PC-9 (cell line): ENCODE data around the gene TMEM163. TPM values are rescaled to one million over a fixed set of nuclear protein-coding genes. Genes with fewer than 3 reads are reported as not detected.

Source experiments
- BruUV-seq: library from RNA; stranded (reverse); fragments of 400-500 nt; replicated peaks from 2 replicates; lab custom pipeline; 2021; lab: Mats Ljungman, UMichigan
- CTCF ChIA-PET: fragments of 300-600 bp; sonication (Branson Sonifier 250); formaldehyde crosslinking; loops from one replicate; lab custom pipeline; 2022; ENCODE audit warnings: antibody characterized with exemption; lab: Charles Lee
- POLR2A ChIA-PET: fragments of 300-600 bp; sonication (Branson Sonifier 250); formaldehyde crosslinking; loops from one replicate; lab custom pipeline; 2022; ENCODE audit warnings: antibody characterized with exemption; ENCODE audit not compliant: unreplicated experiment; lab: Charles Lee
- DNase-seq, 2 experiments: peaks; one replicate each; pipeline versions ENCODE4 v3.0.0 to v3.0.0-alpha.2; 2015 to 2022; ENCODE audit warnings: mixed read lengths in 1 of 2
- H2AFZ ChIP-seq: fragments of 200-600 bp; sonication (generic); 2 replicates; pipeline ENCODE4 v1.8.1; 2017; ENCODE audit warnings: antibody characterized with exemption
- H3F3A ChIP-seq: fragments of 200-600 bp; sonication (generic); 2 replicates; pipeline ENCODE4 v1.8.1; 2017; ENCODE audit warnings: antibody characterized with exemption, mild to moderate bottlenecking, low read depth; ENCODE audit not compliant: insufficient read depth
- H3K27ac ChIP-seq: fragments of 200-600 bp; sonication (generic); 2 replicates; pipeline ENCODE4 v1.6.1; 2016; ENCODE audit warnings: mixed run types
- H3K27me3 ChIP-seq: fragments of 200-600 bp; sonication (generic); 2 replicates; pipeline ENCODE4 v1.6.1; 2016; ENCODE audit warnings: low read depth, mixed run types; ENCODE audit not compliant: insufficient read depth
- H3K36me3 ChIP-seq: fragments of 200-600 bp; sonication (generic); 2 replicates; pipeline ENCODE4 v1.6.1; 2016; ENCODE audit warnings: low read depth, mixed run types
- H3K4me1 ChIP-seq: fragments of 200-600 bp; sonication (generic); replicated peaks from 2 replicates; pipeline ENCODE4 v1.6.1; 2016; ENCODE audit warnings: mixed run types; ENCODE audit not compliant: insufficient read depth
- H3K4me2 ChIP-seq: fragments of 200-600 bp; sonication (generic); 2 replicates; pipeline ENCODE4 v1.6.1; 2017; ENCODE audit warnings: mixed run types
- H3K4me3 ChIP-seq: fragments of 200-600 bp; sonication (generic); 2 replicates; pipeline ENCODE4 v1.6.1; 2016; ENCODE audit warnings: mixed run types
- H3K79me2 ChIP-seq: fragments of 200-600 bp; sonication (generic); 2 replicates; pipeline ENCODE4 v1.6.1; 2017; ENCODE audit warnings: low read depth, mixed run types
- H3K9me2 ChIP-seq: fragments of 200-600 bp; sonication (generic); 2 replicates; pipeline ENCODE4 v1.8.1; 2017; ENCODE audit warnings: mild to moderate bottlenecking; ENCODE audit not compliant: insufficient read depth
- H3K9me3 ChIP-seq: fragments of 200-600 bp; sonication (generic); 2 replicates; pipeline ENCODE4 v1.8.1; 2016; ENCODE audit warnings: low read depth; ENCODE audit not compliant: insufficient read depth
- H4K20me1 ChIP-seq: fragments of 200-600 bp; sonication (generic); 2 replicates; pipeline ENCODE4 v1.8.1; 2017; ENCODE audit not compliant: insufficient read depth
- CTCF ChIP-seq: fragments of 200-600 bp; sonication (generic); conservative IDR thresholded peaks from 2 replicates; pipeline ENCODE4 v1.6.1; 2017; ENCODE audit warnings: mixed run types, antibody characterized with exemption, mild to moderate bottlenecking, moderate library complexity
- EZH2 ChIP-seq: fragments of 200-600 bp; sonication (generic); IDR thresholded peaks from 2 replicates; pipeline ENCODE4 v1.8.0; 2017; ENCODE audit warnings: antibody characterized with exemption, low read depth
- intact Hi-C: fragments of 100-400 bp; cut with micrococcal nuclease; formaldehyde crosslinking; loops from one replicate; pipeline ENCODE4 v1.10.0; 2022; ENCODE audit not compliant: unreplicated experiment
- total RNA-seq: library from RNA; stranded (reverse); gene quantifications from 2 replicates; pipeline ENCODE4 v1.2.3, GENCODE V29; 2021

The TMEM163 gene
- total RNA-seq, 1 experiment from 2014 or later: 1.4 TPM

DNA sequence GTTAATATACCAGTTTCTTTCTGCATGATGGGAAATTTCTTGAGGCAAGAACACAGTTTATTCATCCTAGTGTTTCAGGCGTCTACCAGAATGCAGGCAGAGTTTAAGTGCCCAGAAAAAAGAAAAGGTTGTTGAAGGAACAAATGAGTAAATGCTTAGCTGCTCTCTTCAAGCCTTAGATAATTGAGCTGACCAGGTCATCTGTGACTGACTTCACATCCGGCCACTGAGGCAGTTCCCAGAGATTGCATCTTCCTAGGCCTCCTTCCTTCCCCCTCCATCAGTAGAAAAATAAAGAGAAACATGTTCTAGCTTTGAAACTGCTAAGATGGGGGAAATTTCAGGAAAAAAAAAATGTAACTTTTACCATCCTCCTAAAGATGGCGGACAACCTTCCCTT is 9.4 kb upstream of the TMEM163 start:
- Histone ChIP-seq H3K9me2 (no peaks in the 10 kb centered on the region), H3K27me3 (no peaks in the 10 kb centered on the region), H3F3A (no peaks in the 10 kb centered on the region), H3K4me3 (no peak overlapping the region), H4K20me1 (no peaks in the 10 kb centered on the region), H3K9me3 (no peaks in the 10 kb centered on the region), H3K79me2 (no peaks in the 10 kb centered on the region), H3K4me2 (no peak overlapping the region), H2AFZ (no peak overlapping the region), H3K4me1 (peaks cover 10% of the 10 kb centered on the region; the same call in 1 of the 2 replicates), H3K27ac (no peak overlapping the region), H3K36me3 (no peaks in the 10 kb centered on the region)
- ChIA-PET CTCF (no interaction called here), POLR2A (no interaction called here)
- no peak for DNase-seq
- no TSS peak for BruUV-seq
- TF ChIP-seq EZH2: no peak
- no peak for TF ChIP-seq CTCF
- intact Hi-C loops: no loop called here

DNA sequence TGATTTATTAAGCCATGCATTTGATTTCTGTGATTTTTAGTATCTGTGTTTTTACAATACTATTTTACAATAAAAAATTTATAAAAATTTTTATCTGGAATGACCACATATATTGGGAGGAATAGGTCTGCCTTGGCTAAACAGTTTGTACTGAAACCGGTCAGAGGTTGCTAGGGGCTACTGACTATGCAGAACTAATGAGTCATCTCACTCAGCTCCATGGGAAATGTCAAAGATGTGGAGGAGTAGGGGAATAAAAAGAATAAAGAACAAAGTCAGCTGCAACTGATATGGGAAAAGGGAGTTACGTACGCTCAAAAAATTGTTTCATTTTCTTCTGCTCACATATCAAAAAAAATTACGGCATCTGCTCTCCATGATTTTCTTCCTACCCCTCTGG is 8.6 kb upstream of the TMEM163 start:
- Histone ChIP-seq H3K27me3 (no peaks in the 10 kb centered on the region), H3K4me1 (peaks cover 10% of the 10 kb centered on the region; the same call in 1 of the 2 replicates), H2AFZ (no peak overlapping the region), H3K4me2 (no peak overlapping the region), H3K79me2 (no peaks in the 10 kb centered on the region), H3K4me3 (no peak overlapping the region), H3F3A (no peaks in the 10 kb centered on the region), H3K27ac (no peak overlapping the region), H4K20me1 (no peaks in the 10 kb centered on the region), H3K9me2 (no peaks in the 10 kb centered on the region), H3K9me3 (no peaks in the 10 kb centered on the region), H3K36me3 (no peaks in the 10 kb centered on the region)
- intact Hi-C loops: no loop called here
- BruUV-seq: no TSS peak
- CTCF ChIA-PET: no interaction called here
- DNase-seq: peak; percentile 22 to 35
- POLR2A ChIA-PET: interaction anchor here (0.5 kb wide), 1 partner anchor 19 kb away, joined by 7 read pairs; no protein-coding TSS in a partner anchor
- TF ChIP-seq CTCF: no peak
- TF ChIP-seq EZH2: no peak

- TF ChIP-seq CTCF (no peak), EZH2 (no peak)
Measured at GRCh38 chr2:134726645-134727044, 7.8 kb upstream of the TMEM163 start.

More at GRCh38 chr2:134726645-134727044, 7.8 kb upstream of the TMEM163 start:
- ChIA-PET CTCF (no interaction called here), POLR2A (interaction anchor here (0.7 kb wide), 1 partner anchor 92 kb away, joined by 3 read pairs; no protein-coding TSS in a partner anchor)
- Histone ChIP-seq H3K27me3 (no peaks in the 10 kb centered on the region), H3K79me2 (no peaks in the 10 kb centered on the region), H4K20me1 (no peaks in the 10 kb centered on the region), H3K27ac (no peak overlapping the region), H3K4me3 (no peak overlapping the region), H3K9me3 (no peaks in the 10 kb centered on the region), H3F3A (no peaks in the 10 kb centered on the region), H3K9me2 (no peaks in the 10 kb centered on the region), H3K4me1 (peaks cover 10% of the 10 kb centered on the region; the same call in 1 of the 2 replicates), H2AFZ (no peak overlapping the region), H3K36me3 (no peaks in the 10 kb centered on the region), H3K4me2 (no peak overlapping the region)
- DNase-seq: no peak
- intact Hi-C loops: no loop called here
- BruUV-seq: no TSS peak
